ENCODE results near the gene MTF1.

Gene MTF1

DNA sequence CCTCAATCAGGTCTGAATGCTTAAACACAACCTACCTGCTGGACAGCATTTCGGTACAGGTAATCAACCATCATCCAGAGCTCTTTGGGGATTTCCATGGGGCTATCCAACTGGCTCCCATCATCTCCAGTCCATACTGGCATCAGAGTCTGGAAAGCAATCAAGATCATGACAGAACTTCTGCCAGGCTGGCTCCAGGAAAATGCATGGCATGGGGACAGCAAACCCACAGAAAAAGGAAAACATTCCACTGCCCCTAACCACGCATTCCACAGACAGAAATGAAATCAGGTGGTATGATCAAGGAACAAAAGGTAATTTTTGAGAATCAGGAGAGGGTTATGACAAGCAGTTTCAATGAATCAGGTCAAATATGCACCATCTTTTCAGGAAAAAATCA, 9.1 kb upstream of the MTF1 start:
- DNase-seq (ENCODE audit: low read depth in 1 of 2, low spot score in 1 of 2) = no peak

GRCh38 chr1:37867784-37868183, 8.4 kb upstream of the MTF1 start:
- no peak for DNase-seq (ENCODE audit: low read depth in 1 of 2, low spot score in 1 of 2)

- DNase-seq (ENCODE audit: low read depth in 1 of 2, low spot score in 1 of 2) = no peak
Observed at GRCh38 chr1:37866491-37866890, 7.1 kb upstream of the MTF1 start.

DNA sequence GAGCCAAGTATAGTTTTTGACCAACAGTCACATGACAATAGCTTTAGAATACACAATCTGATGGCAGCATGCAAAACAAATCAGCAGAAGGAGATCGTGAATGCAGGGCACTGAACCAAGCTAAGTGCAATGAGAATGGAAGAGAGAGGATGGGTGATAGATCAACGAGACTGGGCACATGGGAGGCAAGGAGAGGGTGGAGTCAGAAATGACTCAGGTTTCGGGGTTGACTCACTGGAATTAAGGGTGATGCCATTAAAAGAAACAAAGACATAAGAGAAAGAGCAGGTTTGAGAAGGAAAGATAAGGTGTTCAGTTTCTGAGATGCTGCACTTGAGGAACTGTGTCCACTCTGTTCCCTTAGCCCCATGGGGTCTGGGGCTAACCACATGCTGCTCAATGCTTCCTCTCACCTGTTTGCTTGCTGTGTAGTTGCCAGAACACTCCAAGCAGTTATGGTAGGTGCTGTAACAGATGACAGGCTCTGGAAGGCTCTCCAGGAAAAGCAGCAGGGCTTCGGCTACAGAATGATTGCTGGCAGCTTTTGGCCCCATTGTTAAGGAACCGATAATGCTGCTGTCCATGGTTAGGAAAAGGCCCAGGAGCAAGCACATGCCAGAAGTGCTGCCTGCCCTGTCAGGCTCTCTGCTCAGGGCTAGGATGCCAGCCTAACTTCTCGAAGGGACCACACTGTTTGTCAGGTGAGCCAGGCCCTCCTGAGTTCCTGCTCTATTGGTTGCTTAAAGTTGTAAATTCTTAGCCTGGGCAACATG, 6.1 kb upstream of the MTF1 start:
- no peak for DNase-seq (ENCODE audit: low read depth in 1 of 2, low spot score in 1 of 2)

- no peak for DNase-seq (ENCODE audit: low read depth in 1 of 2, low spot score in 1 of 2)
Observed at GRCh38 chr1:37862330-37862729, 2.9 kb upstream of the MTF1 start.

DNA sequence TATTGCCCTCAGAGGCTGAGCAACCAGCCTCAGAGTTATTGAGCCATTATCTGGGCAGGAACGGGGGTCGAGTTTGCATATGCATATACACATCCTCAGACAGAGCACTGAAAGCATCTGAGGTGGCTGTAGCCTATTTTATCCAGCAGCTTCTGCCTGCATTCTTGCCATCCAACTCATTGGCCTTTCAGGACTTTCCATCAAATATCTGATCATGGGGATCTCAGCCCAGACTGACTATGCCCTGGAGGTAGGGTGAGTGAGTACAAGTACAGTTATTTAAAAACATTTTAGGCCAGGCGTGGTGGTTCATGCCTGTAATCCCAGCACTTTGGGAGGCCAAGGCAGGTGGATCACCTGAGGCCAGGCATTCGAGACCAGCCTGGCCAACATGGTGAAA, 1.8 kb upstream of the MTF1 start:
- DNase-seq (ENCODE audit: low read depth in 1 of 2, low spot score in 1 of 2) = no peak

DNA sequence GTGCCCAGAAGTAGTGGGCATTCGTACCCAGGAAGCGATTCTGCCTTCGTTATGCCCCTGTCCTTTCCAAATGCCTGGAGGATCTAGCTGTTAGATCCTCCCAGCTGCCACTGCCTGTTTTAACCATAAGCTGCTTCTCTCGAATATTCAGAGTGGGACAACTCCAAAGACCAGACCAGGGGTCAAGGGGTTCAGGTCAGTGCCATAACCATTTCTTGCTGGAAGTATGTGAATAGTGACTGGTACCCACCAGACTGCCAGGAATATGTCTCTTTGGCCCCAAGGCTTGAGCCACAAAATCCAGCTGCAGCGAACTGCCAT, 914 bp upstream of the MTF1 start:
- no peak for DNase-seq (ENCODE audit: low read depth in 1 of 2, low spot score in 1 of 2)

- DNase-seq (ENCODE audit: low read depth in 1 of 2, low spot score in 1 of 2) = no peak
Observed at GRCh38 chr1:37858931-37859506, 373 bp downstream of the MTF1 start.

DNA sequence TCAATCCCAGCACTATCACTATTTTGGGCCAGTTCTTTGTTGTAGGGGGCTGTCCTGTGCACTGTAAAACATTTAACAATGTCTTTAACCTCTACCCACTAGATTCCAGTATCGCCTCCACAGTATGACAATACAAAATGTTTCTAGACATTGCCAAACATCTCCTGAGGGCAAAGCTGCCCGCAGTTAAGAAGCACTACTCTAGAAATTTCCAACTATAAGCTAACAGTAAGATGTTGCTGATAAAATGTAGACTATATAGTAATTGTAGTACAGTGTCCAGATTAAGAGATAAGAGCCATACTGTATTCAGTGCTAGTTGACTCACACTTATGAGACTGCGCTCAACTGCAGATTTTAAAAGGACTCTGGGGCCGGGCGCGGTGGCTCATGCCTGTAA, 5.0 kb downstream of the MTF1 start:
- no peak for DNase-seq (ENCODE audit: low read depth in 1 of 2, low spot score in 1 of 2)

DNA sequence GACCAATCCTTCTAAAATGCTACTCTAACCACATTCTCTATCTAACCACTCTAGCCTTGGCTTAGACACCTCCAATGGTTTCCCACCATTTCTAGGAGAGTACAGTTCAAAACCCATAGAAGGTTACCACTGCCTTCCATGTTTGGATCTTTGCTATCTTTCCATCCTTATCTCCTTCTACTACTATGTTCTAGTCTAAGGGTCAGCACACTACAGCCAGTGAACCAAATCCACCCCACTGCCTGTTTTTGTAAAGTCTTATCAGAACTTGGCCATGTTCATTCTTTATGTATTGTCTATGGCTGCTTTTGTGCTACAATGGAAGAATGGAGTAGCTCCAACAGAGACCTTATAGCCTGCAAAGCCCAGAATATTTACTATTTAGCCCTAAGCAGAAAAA, 6.2 kb downstream of the MTF1 start:
- no peak for DNase-seq (ENCODE audit: low read depth in 1 of 2, low spot score in 1 of 2)

DNA sequence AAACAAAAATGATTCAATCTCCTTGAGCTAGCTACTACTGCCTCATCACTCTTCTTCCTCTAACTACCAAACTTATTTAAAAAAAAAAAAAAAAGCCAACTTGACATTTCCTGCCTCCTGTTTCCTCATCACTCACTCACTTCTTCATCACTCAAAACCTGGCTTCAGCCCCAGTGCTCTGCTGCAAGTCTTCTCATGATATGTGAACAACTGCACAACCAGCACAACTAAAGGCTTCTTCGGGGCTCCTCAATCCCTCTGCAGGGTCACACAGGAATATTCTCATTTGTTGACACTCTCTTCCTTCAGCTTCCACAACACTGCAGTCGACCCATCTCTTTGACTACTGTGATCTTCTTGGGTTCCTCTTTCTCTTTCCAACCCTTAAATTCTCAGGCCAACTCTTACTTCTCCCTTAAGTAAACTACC, 7.6 kb downstream of the MTF1 start:
- no peak for DNase-seq (ENCODE audit: low read depth in 1 of 2, low spot score in 1 of 2)

- DNase-seq (ENCODE audit: low read depth in 1 of 2, low spot score in 1 of 2) = no peak
Observed at GRCh38 chr1:37851262-37851661, 8.1 kb downstream of the MTF1 start.

DNA sequence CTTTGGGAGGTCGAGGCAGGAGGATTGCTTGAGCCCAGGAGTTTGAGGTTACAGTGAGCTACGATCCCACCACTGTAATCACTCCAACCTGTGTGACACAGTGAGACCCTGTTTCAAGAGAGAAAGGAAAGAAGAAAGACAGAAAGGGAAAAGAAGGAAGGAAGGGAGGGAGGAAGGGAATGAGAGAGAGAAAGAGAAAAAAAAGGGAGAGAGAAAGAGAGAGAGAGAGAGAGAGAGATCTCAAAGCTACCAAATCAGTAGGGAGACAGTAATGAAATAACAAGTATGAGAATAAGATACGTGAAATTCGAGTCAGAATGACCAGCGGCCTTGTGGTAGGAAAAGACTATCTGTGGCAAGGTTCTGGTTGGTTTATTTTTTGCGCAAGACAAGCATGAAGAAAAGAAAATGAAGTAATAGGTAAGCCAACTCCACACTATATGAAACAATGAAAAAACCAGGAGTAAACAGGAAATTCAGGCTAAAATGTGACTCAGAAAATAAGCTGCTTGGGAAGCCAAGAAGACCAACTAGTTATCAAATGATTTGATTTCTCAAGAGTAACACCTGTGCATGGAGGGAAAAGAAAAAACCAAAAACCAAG, 8.9 kb downstream of the MTF1 start:
- DNase-seq (ENCODE audit: low read depth in 1 of 2, low spot score in 1 of 2) = no peak

GRCh38 chr1:37849480-37849879, 9.9 kb downstream of the MTF1 start:
- no peak for DNase-seq (ENCODE audit: low read depth in 1 of 2, low spot score in 1 of 2)

GRCh38 chr1:37846647-37847339, 12.6 kb downstream of the MTF1 start:
- DNase-seq (ENCODE audit: low read depth in 1 of 2, low spot score in 1 of 2) = no peak

DNA sequence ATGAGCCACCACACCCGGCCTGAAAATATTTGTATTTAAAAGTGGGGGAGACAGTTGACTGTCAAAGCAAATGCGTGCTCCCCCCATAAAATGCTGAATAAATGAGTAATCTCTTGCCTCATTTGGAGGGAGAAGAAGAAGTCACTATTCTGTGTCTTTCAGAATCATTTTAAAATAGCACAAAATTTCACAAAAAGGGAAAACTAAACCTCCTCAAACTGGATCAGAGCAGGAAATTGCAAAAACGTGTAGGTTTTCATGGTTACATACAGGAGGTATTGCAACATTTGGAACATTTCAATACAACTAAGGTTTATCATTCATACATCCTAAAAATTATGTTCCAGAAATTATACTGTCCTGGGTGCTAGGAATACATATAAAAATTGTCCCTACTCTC, 13.6 kb downstream of the MTF1 start:
- no peak for DNase-seq (ENCODE audit: low read depth in 1 of 2, low spot score in 1 of 2)

DNA sequence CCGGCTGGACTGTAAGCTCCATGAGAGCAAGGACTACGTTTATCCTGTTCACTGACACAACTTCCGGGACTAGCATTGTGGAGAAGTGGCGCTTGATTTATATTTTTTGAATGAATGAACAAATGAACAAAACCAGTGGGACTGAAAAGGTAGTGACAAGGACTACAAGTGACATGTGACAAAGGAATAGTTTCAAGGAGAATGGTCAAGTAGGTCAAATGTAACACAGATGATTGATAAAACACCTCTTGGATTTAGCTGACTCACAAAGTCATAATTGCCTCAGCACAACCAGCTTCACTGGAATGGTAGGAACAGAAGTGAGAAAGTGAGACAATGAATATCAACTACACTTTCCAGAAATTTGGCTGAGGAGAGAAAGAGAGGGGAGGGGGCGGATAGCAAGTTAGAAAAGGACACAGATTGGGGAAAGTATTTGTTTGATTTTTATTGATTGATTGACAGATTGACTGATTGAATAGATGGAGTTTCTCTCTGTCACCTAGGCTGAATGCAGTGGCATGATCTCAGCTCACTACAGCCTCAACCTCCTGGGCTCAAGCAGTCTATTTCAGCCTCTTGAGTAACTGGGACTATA, 14.2 kb downstream of the MTF1 start:
- no peak for DNase-seq (ENCODE audit: low read depth in 1 of 2, low spot score in 1 of 2)

- no peak for DNase-seq (ENCODE audit: low read depth in 1 of 2, low spot score in 1 of 2)
Observed at GRCh38 chr1:37844536-37844935, 14.9 kb downstream of the MTF1 start.

GRCh38 chr1:37841652-37842051, 17.7 kb downstream of the MTF1 start:
- no peak for DNase-seq (ENCODE audit: low read depth in 1 of 2, low spot score in 1 of 2)

- no peak for DNase-seq (ENCODE audit: low read depth in 1 of 2, low spot score in 1 of 2)
Observed at GRCh38 chr1:37840711-37841110, 18.7 kb downstream of the MTF1 start.

- DNase-seq (ENCODE audit: low read depth in 1 of 2, low spot score in 1 of 2) = no peak
Observed at GRCh38 chr1:37839676-37840075, 19.7 kb downstream of the MTF1 start.

- DNase-seq (ENCODE audit: low read depth in 1 of 2, low spot score in 1 of 2) = no peak
Observed at GRCh38 chr1:37836788-37837187, 22.6 kb downstream of the MTF1 start.

Data from stimulated activated CD4-positive, alpha-beta T cell treated with anti-CD3 and anti-CD28 coated beads, Interleukin-15, amount 100 ng/mL, for 1 hour (primary cell).